Parathyroid adenoma (tissue), 2 donors: ENCODE data around the gene TANGO2.

ENCODE experiments used
- H2AFZ ChIP-seq: fragments of 300-600 bp; sonication (generic); one replicate; pipeline ENCODE4 v1.7.0; 2017; ENCODE audit warnings: antibody characterized with exemption, mild to moderate bottlenecking
- H3K27ac ChIP-seq: fragments of 300-600 bp; sonication (generic); one replicate; pipeline ENCODE4 v1.7.0; 2017
- H3K27me3 ChIP-seq: fragments of 300-600 bp; sonication (generic); one replicate; pipeline ENCODE4 v1.7.0; 2017; ENCODE audit warnings: low read length; ENCODE audit not compliant: control insufficient read depth, insufficient read depth
- H3K36me3 ChIP-seq: fragments of 300-600 bp; sonication (generic); one replicate; pipeline ENCODE4 v1.7.0; 2017; ENCODE audit warnings: low read length; ENCODE audit not compliant: control insufficient read depth, insufficient read depth
- H3K4me1 ChIP-seq: fragments of 300-600 bp; sonication (generic); one replicate; pipeline ENCODE4 v1.7.0; 2017; ENCODE audit warnings: control low read depth
- H3K4me2 ChIP-seq: fragments of 300-600 bp; sonication (generic); one replicate; pipeline ENCODE4 v1.7.0; 2017; ENCODE audit warnings: low read length
- H3K4me3 ChIP-seq: fragments of 300-600 bp; sonication (generic); one replicate; pipeline ENCODE4 v1.7.0; 2017; ENCODE audit warnings: low read depth, low read length
- H3K79me2 ChIP-seq: fragments of 300-600 bp; sonication (generic); one replicate; pipeline ENCODE4 v1.7.0; 2017; ENCODE audit warnings: control low read depth
- H3K9ac ChIP-seq: fragments of 300-600 bp; sonication (generic); one replicate; pipeline ENCODE4 v1.7.0; 2017; ENCODE audit warnings: mild to moderate bottlenecking
- H3K9me3 ChIP-seq: fragments of 300-600 bp; sonication (generic); one replicate; pipeline ENCODE4 v1.7.0; 2017; ENCODE audit warnings: low read length; ENCODE audit not compliant: control insufficient read depth
- TF ChIP-seq, protein P1 (sequence below): fragments of 300-600 bp; sonication (generic); IDR thresholded peaks from one replicate; pipeline ENCODE4 v1.7.0; 2017; ENCODE audit warnings: antibody characterized with exemption, mild to moderate bottlenecking
- donor health status: primary hyperparathyroidism.

Gene TANGO2

DNA sequence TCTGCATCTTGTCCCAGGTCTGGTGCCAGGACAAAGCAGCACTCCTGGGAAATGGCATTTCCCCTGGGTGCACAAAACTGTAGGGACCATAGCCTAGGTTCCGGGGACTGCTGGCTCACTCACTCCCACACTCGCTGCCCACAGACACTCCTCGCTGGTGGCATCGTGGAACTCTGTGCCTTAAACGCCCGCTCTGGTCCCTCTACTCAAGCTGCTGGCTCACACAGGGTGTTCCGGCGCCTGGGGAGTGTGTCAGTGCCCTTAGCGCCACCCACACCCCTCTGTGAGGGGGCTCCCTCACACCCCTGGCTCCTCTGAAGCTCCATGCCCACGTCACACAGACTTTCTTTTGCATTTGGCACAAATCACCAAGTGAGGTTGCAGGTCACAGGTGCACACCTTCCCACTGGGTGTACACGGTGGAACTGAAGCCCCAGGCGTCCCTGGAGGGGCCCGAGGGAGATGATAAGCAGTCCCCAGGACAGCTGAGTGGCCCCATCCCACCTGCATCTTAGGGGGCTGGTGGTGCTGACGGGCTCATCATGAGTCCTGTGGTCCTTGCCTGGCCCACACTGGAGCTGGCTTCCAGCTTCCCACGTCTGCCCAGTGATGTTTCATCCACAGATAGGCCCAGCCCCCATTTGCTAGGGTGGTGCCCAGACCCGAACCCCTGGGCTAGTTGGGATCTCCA lies 35.9 kb downstream of the TANGO2 start:
- TF ChIP-seq, protein P1, sequence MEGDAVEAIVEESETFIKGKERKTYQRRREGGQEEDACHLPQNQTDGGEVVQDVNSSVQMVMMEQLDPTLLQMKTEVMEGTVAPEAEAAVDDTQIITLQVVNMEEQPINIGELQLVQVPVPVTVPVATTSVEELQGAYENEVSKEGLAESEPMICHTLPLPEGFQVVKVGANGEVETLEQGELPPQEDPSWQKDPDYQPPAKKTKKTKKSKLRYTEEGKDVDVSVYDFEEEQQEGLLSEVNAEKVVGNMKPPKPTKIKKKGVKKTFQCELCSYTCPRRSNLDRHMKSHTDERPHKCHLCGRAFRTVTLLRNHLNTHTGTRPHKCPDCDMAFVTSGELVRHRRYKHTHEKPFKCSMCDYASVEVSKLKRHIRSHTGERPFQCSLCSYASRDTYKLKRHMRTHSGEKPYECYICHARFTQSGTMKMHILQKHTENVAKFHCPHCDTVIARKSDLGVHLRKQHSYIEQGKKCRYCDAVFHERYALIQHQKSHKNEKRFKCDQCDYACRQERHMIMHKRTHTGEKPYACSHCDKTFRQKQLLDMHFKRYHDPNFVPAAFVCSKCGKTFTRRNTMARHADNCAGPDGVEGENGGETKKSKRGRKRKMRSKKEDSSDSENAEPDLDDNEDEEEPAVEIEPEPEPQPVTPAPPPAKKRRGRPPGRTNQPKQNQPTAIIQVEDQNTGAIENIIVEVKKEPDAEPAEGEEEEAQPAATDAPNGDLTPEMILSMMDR = no peak
- Histone ChIP-seq H3K9me3 (no peaks in the 10 kb centered on the region), H3K9ac (no peak overlapping the region), H2AFZ (no peak overlapping the region), H3K79me2 (no peaks in the 10 kb centered on the region), H3K4me2 (no peak overlapping the region), H3K27ac (no peak overlapping the region), H3K27me3 (no peaks in the 10 kb centered on the region), H3K36me3 (no peaks in the 10 kb centered on the region), H3K4me1 (no peaks in the 10 kb centered on the region), H3K4me3 (no peak overlapping the region)

DNA sequence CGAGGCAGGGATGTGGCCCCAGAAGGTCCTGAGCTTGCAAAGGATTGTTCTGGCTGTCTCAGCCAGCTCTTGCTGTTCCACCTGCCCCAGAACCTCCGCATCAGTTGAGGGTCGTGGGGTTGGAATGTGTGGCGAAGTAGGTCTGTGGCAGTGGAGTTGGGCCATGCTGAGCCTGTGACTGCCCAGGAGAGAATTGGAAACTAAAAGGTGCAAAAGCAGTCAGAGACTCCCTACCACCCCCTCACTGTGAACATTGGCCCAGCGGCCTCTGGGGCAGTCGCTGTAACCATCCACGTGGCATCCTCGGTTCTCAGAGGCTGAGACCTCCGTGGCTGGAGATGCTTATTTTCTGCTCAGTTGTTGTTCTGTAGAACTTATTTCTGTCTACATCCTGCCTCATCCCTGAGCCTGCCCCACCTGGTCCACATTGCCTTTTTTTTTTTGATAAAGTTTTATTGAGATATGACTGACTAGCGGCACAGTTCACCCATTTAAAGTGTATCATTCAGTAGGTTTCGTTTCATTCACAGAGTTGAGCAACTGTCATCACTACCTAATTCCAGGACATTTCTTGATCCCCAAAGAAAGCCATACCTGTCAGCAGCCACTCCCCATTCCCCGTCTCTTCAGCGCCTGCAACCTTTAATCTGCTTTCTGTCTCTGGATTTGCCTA lies 36.8 kb downstream of the TANGO2 start:
- no peaks in the 10 kb centered on the region for H3K9me3 ChIP-seq
- no peak overlapping the region for H3K4me3 ChIP-seq
- no peaks in the 10 kb centered on the region for H3K4me1 ChIP-seq
- TF ChIP-seq, protein P1 = no peak
- H3K79me2 ChIP-seq = no peaks in the 10 kb centered on the region
- H2AFZ ChIP-seq = no peak overlapping the region
- H3K36me3 ChIP-seq = no peaks in the 10 kb centered on the region
- H3K27ac ChIP-seq = no peak overlapping the region
- no peak overlapping the region for H3K4me2 ChIP-seq
- no peak overlapping the region for H3K9ac ChIP-seq
- H3K27me3 ChIP-seq = no peaks in the 10 kb centered on the region

DNA sequence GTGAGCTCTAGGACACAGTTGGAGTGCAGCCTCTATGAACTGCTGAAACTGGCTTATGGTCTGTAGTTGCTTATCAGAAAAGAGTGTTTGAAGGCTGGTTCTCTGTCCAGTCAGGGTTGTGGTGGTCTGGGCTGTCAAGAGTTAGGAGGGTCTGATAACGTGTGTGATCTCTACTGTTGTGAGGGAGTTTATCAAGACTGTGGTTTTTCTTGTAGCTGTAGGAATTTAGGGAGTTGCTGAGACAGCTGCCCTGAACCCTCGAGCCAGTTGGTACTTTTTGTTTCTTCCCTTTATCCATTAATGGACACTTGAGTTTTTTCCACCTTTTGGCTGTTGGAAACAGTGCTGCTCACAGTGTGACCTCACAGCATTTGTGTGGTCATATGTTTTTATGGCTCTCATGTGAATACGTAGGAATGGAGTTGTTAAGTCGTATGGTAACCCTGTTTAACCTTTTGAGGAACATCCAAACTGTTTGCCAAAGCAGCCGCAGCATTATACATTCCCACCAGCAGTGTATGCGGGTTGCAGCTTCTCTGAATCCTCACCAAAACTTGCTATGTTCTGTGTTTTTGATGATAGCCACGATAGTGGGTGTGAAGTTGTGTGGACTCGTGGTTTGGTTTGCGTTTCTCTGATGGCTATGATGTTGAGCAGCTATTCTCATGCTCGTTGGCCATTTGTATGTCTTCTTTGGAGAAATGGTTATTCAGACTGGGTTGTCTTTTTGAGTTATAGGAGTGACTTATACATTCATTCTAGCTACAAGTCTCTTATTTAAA lies 38.3 kb downstream of the TANGO2 start:
- Histone ChIP-seq H3K27me3 (no peaks in the 10 kb centered on the region), H3K4me3 (no peak overlapping the region), H3K9me3 (no peaks in the 10 kb centered on the region), H3K27ac (no peak overlapping the region), H3K4me2 (no peak overlapping the region), H3K79me2 (no peaks in the 10 kb centered on the region), H3K36me3 (no peaks in the 10 kb centered on the region), H3K9ac (no peak overlapping the region), H3K4me1 (no peaks in the 10 kb centered on the region), H2AFZ (no peak overlapping the region)
- TF ChIP-seq, protein P1 = no peak

DNA sequence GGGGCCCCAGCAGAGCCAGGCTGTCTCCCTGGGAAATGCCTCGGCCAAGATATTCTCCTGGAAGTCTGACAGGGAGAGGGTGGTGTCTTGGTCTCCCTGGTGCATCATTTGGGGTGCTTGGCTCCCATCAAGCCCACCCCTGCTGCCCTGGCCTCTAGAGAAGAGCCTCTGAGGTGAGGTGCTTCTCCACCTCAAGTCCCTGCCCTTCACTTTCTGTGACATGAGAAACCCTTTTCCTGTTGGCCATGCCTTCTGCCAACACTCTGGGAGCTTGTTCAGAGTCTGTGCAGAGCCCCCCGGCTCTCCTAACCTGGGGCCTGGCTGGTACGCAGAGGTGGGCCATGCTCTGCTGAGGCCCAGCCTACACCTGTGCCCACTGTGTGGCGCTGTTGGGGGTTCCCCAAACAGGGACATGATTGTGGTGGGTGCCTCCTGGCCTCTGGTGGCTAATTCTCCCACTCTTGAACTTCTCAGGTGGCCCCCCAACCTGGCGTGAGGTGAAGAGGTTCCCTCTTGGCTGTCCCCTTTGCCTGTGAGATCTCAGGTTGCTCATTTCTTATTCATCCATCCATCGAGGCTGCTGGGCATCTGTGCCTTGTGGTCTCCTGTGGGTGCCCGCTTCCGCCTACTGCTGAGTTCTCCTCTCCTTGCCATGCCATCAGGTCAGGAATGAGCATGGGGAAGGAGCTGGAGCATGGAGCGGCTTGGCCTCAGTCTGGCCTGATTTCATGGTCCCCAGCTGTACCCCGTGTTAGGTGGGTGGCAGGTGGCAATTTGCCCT lies 40.0 kb downstream of the TANGO2 start:
- no peak overlapping the region for H3K27ac ChIP-seq
- H3K9me3 ChIP-seq = no peaks in the 10 kb centered on the region
- TF ChIP-seq, protein P1 = no peak
- H3K79me2 ChIP-seq = no peaks in the 10 kb centered on the region
- no peak overlapping the region for H3K4me3 ChIP-seq
- no peak overlapping the region for H3K9ac ChIP-seq
- H3K4me2 ChIP-seq = no peak overlapping the region
- no peaks in the 10 kb centered on the region for H3K36me3 ChIP-seq
- no peak overlapping the region for H2AFZ ChIP-seq
- H3K4me1 ChIP-seq = no peaks in the 10 kb centered on the region
- H3K27me3 ChIP-seq = no peaks in the 10 kb centered on the region
